D721Med (cell line): Measurements from ENCODE around the gene GCC2.

ENCODE experiments used
- DNase-seq: peaks from one replicate; pipeline ENCODE4 v3.0.0; 2011; ENCODE audit warnings: low spot score; ENCODE audit not compliant: insufficient read length
- FAIRE-seq: peaks from 2 replicates; lab custom pipeline; 2011; peaks lifted over from hg19 to GRCh38; lab: Jason Lieb, UNC
- CTCF ChIP-seq: IDR thresholded peaks from 2 replicates; pipeline ENCODE4 v1.5.1; 2012; ENCODE audit warnings: mild to moderate bottlenecking, control low read depth; ENCODE audit not compliant: insufficient read depth; ENCODE audit errors: missing control alignments

The GCC2 gene

GRCh38 chr2:108448678-108449409 is at the start of gene GCC2:
Gene GCC2 (plus strand): TSS chr2:108449206. CDS start chr2:108449275, 69 bp downstream.
- FAIRE-seq = no peak
- peak; percentile 36 for DNase-seq
- TF ChIP-seq CTCF = no peak

DNA sequence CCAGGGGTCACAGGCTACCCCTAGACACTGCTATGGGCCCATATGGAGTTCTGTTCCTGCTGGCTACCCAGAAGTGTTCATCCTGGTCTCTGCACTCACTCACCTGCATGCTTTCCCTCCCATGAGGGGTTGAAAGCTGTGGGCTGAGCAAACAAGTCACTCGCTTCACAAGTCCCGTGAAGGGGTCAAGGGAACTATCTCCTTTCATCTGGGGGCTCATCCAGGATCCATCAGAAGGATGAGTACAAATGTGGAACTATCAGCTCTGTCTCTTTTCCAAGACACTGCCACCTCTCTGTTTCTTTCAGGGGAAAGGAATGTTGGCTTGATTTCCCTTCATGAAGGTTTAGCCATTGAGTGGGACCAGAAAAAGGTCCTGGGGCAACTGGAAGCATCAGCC is 49.5 kb upstream of the GCC2 start:
- DNase-seq = no peak
- no peak for FAIRE-seq
- no peak for TF ChIP-seq CTCF

DNA sequence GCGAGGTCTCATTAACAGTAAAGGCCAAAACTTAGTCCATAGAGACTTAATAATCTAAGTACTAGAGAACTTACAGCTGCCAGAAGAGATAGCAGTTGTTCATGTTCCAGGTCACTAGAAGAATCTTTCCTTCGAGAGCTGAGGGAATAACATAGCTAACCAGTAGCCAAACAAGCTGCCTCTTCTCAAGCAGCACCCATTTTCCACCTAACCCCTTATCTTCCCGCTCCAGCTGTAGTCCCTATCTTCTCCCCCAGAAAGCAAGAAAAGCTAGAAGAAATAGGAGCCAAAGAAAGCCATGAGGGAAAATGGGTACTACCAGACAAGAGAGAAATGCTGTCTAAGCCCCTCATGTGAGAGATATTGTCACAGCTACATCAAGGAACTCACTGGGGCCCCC is 47.2 kb upstream of the GCC2 start:
- TF ChIP-seq CTCF = no peak
- DNase-seq = no peak
- no peak for FAIRE-seq

DNA sequence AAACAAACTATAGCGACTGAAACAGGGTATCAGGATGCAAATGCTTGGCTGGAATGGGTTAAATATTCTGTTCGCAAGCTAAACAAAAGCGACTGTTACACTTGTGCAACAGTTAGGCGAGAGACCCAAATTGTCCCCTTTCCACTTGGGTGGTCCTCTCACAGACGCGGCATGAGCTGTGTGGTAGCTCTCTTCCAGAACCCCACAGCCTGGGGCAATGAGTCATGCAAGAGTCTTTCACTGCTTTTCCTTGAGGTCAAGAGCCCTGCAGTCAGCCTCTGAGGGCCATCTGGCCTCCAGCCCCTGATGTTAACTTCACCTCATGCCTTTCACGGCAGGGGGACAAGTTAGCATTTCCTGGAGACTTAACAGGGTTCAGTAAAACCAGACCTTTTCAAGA is 45.5 kb upstream of the GCC2 start:
- no peak for FAIRE-seq
- TF ChIP-seq CTCF = no peak
- DNase-seq = no peak

GRCh38 chr2:108404784-108405397 is 44.1 kb upstream of the GCC2 start:
- no peak for DNase-seq
- FAIRE-seq = no peak
- TF ChIP-seq CTCF = no peak

DNA sequence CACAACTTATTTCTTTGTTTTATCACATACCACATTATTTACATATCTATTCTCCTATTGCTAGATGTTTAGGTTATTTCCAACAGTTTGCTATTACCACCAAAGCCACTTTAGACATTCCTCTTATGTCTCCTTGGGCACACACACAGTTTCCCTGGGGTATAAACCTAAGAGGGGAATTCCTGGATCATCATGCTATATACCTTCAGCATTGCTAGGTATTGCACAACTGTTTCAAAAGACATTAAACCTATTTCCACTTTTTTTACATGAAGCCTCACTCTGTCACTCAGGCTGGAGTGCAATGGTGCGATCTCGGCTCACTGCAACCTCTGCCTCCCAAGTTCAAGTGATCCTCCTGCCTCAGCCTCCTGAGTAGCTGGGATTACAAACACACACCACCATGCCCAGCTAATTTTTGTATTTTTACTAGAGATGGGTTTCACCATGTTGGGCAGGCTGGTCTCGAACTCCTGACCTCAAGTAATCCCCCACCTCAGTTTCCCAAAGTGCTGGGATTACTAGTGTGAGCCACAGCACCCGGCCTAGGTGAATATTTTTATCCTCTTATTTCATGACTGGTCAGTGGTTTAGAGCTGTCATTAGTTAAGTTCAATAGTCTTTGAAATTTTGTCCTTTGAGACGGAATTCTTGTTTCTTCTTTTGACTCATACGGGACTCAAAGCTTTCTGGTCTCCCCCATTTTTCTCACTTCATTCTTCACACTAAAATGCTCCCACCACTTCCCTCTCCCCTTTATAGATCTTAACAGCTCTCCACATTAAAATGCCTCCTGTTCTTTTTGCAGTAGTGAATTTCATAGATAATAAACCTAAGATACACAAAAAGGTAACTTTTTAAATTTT is 40.9 kb upstream of the GCC2 start:
- FAIRE-seq (no peak), DNase-seq (no peak)

More for the DNA sequence above, 40.9 kb upstream of the GCC2 start:
- TF ChIP-seq CTCF = no peak
